Muscle of back (tissue), 11 donors: ENCODE measurements around the gene BGN. TPM values are rescaled to one million over a fixed set of nuclear protein-coding genes. Genes with fewer than 3 reads are reported as not detected.

Experiments
- DNase-seq, 3 donors: peaks; one replicate each; pipeline versions ENCODE4 v3.0.0 to v3.0.0-alpha.2; 2013
- polyA plus RNA-seq, 10 donors: library from polyadenylated mRNA; unstranded; fragments of 120-200 nt; gene quantifications; one replicate each; pipeline ENCODE4 v1.2.1, GENCODE V29; 2013; ENCODE audit not compliant: insufficient read length in 10 of 10

The BGN gene
- polyA plus RNA-seq, 10 donors: 87.6 to 224 (median 136) TPM

DNA sequence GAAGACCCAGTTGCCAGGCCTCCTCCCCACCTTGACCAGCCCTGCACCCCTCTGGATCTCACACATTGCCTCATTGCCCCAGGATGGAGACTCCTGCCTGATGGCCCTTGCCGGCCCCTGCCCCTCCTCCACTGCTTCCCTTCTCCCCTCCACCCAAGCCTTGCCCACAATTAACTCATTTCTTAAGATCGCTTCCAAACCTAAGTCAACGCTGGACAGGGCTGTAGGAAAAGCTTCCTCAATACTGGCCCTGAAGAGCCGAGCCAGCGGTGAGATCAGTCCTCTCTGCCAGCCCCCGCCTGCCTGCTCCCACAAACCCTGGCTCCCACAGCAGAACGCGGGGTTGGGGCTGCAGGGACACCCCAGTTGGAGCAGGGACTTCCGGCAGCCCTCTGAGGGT is 16.9 kb upstream of the BGN start:
- peak in 1 of 3 donors; percentile 67 for DNase-seq

DNA sequence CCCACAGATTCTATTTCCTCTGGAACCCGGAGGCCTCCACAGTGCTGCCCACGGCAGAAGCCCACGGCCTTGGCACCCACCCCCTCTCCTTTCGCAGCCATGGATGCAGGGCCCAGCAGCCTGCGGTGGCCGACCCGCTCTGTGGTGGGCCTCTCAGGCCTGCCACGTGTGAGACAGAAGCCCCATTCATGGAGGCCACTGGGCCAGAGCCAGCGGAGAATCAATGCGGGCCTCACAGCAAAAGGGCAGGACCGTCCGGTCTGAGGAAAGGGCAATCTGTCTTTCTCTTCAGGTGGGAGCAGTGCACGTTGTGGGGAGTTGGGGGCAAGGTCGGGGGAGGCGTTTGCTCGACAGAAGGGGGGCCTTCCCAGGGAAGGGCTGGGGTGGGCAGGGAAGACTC is 16.0 kb upstream of the BGN start:
- no peak for DNase-seq

DNA sequence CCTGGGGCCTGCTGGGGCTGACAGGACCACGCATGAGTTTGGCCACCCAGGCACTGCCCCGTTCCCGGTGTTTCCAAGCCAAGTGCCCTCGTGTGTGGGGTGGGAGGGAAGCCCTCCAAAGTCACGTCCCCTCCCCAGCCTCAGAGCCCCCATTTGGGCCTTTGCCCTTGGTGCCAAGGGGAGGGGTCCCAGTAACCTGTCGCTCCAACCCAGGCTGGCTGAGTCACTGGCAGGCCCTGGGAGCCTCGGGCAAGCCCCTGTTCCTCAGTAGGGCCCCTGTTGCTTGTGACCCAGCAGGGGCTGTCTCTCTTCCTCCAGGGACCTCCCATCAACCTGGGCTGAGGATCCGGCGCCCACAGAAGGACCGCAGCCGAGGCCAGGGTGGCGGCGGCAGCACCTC is 13.7 kb upstream of the BGN start:
- no peak for DNase-seq

DNA sequence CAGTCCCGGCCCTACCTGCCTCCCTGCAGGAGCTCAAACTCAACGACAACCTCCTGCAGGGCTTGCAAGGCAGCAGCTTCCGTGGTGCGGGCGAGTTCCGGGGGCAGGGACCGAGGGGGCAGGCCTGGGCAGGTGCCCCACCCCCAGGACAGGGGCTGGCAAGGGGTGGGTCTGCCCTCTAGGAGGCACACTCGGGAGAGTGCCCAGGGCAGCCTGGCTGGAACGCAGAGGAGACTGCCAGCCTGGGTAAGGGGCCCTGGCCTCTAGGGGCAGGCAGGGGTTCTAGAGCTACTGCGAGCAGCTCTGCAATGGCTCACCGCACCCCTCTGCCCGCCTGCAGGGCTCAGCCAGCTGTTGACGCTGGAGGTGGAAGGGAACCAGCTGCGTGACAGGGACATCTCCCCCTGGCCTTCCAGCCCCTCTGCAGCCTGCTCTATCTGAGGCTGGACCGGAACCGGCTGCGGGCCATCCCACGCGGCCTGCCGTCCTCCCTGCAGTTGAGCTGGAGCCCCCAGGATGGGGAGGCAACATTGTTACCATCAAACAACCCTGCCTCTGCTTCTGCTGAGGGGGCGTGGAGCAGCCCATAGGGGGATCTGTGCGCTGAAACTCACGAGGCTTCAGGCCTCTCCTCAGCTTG is 12.3 kb upstream of the BGN start:
- DNase-seq: no peak

DNA sequence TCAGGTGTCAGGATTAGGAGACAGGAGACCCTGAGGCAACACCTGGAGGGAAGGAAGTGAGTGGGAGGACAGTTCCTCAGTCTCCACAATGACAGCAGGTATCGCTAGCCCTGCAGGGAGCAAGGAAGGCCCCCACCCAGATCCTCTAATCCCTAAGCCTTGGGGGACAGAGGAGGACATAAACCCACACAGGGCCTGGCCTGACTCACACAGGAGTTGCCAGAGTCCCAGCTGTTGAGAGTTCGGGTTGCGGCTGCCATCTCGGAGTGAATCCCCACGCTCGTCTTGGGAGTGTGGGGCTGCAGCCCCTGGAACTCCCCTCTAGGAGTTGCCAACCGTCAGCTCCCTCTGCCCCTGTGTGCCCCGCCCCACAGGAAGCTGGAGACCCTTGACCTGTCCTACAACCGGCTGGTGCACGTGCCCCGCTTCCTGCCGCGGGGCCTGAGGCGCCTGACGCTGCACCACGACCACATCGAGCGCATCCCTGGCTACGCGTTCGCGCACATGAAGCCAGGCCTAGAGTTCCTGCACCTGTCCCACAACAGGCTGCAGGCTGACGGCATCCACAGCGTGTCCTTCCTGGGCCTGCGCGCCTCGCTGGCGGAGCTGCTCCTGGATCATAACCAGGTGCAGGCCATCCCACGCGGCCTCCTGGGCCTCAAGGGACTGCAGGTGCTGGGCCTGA is 9.2 kb upstream of the BGN start:
- DNase-seq: no peak

DNA sequence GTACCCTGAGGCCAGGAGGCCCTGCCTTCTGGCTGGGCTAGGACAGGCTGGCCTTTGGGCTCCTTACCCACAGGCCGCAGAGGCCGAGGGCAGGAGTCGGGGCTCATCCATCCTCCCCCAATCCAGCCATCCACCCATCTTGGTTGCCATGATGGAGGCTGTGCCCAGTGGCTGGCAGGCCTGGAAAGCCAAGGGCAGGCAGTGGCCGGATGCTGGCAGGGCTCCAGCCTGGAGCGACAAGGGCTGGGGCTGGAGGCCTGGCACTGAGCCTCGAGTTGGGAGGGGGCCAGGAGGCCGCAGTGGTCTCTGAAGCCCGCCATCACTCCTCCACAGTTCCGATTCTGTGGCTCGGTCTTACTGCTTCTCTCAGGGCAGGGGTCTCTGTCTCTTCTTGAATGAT is 8.6 kb upstream of the BGN start:
- DNase-seq: no peak

DNA sequence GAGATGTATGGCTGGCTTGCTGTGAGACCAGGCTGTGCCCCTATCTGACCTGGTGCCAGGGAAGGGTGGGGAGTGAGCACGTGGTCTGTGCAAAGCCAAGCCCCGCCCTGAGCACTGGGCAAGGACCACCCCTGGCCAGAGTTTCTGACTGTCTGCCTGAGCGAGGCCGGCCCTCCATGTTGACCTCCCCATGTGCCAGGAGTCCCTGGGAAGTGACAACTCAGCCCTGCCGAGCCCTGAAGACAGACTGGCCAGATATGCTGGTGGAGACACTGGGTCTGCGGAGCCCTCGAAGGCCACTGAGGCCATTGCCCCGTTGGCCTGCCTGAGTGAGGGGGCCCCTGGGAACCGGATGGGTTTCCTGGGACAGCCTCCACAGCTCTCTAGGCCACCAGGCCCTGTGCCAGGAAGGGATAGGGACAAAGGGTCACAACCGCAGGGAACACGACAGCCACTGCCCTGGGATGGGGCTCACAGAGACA is 7.1 kb upstream of the BGN start:
- DNase-seq: no peak

DNA sequence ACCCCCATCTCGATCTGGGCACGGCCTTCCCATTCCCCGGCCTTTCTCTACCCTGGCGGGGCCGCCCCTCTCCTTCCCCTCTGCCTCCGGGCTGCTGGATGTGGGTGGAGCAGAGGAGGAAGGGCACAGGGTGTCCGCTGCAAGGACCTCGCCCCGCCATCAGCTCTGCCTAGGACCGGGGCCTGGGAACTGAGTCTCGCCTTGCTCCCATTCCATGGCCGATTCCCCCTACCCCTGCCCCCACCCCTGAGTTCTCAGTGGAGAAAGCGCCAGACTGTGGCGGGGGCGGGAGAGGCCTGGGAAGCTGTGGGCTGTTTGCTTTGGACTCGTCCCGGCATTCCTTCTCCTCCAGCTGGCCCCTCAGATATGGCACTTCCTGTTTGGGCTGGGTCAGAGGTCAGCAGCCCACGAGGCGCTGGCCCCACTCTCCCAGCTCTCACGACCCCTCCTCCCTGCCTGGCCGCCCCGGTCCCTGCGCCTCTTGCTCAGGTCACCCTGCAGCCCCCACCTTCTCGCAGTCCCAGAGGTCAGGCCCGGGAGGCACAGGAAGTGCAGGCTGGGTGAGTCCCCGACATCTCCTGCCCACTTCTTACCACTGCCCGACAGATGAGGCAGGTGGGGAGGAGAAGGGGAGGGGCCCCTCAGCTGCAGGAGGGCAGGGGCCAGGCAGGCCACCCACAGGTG is 6.4 kb upstream of the BGN start:
- DNase-seq: peak in 1 of 3 donors; percentile 45

DNA sequence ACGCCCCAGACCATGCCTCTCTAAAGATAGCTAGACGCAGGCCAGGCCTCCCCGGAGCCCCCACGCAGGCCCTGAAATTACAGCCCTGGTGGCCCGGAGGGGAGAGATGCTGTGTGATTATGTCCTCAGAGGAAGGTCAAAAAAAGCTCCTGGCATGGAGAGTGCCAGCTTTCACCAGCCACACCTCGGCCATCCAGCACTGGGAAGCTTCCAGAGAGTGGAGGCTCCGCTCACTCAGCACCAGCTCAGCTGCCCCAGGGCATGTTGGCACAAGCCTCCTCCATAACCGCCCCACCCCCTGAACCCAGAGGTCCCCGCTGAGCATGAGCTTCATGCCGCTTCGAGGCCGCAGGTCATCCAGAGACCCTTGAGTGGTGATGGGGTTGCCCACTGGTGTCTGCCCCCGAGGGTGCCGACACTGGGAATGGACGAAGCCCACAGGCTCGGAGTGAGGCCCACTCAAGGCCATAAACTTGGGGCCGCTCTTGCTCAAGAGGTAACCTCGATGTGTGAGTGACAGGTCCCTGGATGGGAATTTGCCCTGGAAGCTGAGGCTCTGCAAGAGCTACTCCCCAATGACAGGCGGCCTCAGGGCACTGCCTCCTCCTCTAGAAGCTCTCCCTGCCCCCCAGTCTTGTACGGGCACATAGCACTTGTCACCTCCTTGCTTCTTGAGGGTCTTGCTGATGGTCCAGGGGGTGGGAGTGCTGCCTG is 4.4 kb upstream of the BGN start:
- DNase-seq: no peak

DNA sequence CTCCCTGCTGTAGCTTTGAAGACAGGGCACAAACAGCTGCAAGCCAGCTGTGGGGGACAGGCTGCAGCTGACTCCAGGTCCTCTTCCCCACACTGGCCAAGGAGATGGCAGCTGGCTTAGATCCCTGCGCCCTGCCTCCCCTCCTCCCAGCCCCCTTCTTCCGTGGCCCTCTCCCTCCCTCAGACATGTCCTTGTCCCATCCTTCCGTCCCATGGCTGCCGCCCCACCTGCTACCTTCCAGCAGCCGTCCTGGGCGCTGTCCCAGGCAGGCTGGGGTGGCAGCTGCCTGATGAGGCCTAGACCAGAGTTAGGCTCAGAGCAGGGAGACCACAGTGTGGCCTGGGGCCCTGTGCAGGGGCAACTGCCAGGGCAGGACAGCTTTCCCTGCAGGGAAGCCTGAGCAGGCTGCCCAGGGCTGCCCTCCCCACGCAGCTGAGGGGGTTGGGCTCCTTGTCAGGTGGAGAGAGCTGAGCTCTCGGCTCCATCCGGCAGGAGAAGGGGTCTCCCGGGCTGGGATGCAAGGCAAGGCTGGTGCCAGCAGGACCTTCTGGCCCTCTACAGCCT is 3.3 kb upstream of the BGN start:
- peak in 1 of 3 donors; percentile 51 for DNase-seq

DNA sequence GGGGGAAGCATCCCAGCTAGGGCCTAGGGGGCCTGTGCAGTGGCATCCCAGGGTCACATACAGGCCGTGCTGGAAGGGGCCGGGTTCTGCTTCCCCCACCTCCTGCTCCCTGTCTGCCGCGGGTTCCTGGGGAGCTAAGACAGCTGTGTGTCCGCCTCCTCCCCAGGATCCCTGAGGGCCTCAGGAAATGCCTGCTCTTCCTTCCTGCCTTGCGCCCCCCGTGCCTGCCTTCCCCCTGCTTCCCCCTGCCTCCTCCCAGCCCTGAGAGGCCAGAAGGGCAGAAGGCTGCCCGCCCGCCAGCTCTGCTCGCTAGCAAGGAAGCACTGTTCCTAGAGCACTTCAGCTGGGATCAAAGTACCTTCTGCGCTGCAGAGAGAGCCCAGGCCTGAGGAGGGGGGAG is 2.9 kb upstream of the BGN start:
- DNase-seq: peak in 1 of 3 donors; percentile 39

DNA sequence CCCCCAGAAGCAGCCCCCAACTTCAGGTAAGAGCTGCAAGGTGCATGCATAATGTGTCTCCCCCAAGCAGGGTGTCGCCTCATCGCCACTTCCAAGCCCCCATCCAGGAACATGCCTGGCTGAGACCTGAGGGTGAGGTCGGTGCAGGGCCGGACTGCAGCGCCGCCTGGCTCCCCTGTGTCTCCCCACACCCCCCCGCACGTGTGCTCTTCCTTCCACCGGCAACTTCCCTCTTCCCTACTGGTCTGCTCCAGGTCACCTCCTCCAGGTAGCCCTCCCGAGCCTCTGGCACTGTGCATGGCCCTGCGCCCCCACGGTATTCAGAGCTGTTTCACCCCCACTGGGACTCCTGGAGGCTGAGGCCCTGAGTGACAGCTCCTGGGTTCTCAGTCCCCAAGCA is 2.2 kb upstream of the BGN start:
- DNase-seq: no peak

DNA sequence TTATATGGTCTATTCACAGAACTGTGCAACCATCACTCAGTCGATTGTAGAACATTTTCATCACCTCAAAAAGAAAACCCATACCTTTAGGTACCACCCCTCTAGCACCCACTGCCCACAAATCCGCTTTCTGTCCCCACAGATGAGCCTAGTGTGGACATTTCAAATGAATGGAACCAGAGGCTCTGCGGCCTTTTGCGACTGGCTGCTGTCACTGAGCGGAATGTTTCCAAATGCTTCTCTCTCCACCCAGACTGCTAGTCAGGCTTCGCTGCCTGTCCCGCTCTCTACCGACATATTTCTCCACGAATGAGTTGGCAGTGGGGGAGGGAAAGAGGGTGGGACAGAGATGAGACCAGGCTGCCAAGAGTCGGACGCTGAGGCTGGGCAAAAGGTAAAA is 1.7 kb upstream of the BGN start:
- no peak for DNase-seq

DNA sequence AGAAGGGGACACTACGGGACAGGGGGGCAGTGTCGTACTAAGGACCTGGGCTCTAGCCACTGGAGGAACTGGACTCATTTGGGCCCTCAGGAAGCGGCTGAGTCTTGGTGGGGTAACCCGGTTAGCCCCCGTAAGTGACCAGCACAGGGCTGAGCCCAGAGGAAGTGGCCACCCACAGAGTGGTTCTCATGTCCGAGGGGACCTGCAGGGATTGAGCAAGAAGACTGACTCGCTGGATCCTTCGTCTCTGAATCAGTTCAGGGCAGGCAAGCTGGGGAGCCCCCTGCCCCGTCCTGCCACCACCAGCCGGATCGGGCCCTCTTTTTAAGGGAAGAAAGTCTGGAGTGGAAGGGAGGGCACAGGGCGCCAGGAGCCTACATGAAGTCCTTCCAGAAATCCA is 719 bp upstream of the BGN start:
- no peak for DNase-seq

DNA sequence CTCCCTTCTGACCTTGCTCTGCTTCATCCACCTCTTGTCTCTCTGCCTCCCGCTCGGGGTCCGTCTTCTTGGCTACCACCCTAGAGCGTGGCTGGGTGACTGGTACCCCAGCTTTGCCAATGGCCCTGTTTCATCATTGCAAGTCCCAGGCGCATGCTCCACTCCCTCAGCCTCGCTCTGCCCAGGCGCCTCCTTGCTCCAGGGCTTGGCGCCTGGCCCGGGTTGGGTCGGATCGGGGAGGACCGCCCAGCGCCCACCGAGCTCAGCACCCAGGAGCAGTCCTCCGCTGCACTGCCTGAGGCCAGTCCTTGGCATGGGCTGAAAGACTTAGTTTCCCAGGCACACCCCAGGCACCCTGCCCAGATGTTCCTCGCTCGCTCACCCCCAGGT is 577 bp downstream of the BGN start:
- peak in 1 of 3 donors; percentile 69 for DNase-seq

DNA sequence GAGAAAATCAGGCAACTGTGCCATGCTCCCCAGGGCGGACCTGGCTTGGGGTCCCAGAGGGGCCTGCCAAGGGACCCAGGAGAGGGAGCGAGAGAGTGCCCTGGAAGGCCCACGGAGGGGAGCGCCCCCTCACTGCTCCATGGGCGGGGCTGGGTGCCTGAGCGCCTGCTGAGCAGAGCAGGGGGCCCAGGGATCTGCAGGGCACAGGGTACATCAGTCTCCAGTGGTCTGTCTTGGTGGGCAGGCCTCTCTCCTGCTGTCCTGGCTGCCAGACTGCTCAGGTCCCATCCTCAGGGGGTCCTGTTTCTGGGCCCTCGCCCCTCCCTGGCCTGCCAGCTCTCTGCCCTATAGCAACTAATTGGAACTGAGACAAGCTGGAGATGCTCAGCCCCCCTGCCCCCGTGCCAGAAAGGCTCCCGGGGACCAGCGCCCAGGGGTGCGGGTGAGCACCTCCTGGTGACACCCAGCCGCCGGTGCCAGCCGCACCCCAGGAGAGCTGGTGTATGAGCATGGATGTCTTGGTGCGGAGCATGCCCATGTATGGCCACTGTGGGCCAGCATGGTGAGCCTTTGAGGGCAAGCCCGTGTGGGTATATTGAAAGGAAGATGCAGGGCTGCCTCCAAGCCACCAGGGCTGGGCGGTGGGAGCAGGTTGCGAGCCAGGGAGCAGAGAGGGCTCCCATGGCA is 1.3 kb downstream of the BGN start:
- no peak for DNase-seq

DNA sequence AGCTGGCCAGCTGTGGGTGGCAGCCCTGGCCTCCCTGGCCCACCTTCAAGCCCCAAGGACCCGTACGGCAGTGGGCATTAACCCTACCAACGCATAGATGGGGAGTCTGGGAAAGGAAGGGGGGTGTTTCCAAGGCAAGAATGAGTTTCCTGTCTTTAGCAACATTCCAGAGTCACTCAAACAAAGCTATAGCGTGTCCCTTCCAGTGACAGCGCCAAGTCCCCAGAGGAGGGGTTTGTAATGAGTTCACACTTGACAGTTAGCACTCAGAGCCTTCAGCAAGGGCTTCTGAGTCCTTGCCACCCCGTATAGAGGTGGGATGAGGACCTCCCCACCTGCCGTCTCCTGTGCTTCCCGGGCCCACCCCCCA is 1.8 kb downstream of the BGN start:
- no peak for DNase-seq

DNA sequence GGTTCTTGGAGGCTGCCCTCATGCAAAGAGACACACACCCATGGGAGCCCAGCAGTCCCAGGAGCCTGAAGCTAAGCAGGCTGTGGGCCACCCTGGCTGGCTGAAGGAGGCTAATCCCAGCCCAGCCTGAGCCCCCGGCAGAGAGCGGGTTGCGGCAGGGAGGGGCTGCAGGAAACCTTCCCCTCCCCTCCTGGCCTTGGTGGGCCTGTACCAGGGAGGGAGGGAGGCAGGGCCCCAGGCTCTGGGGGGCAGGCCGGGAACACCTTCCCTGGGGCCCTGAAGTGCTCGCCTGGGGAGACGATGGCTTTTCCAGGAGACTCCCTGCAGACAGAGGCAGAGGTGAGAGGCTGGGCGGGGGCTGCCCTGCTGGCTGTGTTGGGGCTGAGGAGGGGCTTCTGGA is 3.7 kb downstream of the BGN start:
- DNase-seq: no peak

DNA sequence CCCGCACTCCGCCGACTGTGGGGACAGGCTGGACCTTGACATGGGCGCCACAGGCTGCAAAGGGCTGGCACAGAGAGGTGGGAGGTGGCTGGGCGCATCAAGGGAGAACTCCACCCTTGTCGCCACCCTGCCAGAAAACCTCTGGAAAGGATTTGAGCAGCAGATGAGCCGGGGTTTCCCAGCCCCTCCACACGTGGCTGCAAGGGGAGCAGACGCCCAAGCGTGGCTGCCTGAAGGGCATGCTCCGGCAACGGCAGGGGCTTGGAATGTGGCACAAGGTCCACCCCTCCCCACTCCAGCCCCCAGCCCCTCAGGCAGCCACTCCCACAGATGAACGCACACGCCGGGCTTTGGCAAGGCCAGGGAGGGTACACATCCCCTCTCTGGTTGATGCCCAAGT is 4.6 kb downstream of the BGN start:
- DNase-seq: no peak

DNA sequence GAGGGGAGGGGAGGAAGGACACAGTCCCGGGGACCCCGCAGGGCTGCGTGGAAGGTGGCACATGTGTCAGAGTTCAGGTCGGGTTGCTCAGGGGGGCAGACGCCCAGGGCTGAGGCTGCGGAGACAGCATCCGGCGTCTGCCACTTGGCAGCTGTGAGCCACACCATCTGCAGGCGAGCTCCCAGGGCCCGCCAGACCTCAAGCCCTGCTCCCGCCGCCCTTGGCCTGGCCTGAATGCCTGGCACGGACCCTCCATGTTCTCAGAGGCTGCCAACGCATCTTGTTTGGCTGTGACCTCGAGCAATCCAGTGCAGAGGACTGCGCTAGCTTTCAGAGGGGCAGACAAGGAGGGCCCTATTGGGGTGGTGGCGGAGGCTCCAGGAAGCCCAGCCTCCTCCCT is 5.1 kb downstream of the BGN start:
- DNase-seq: peak in 1 of 3 donors; percentile 52

DNA sequence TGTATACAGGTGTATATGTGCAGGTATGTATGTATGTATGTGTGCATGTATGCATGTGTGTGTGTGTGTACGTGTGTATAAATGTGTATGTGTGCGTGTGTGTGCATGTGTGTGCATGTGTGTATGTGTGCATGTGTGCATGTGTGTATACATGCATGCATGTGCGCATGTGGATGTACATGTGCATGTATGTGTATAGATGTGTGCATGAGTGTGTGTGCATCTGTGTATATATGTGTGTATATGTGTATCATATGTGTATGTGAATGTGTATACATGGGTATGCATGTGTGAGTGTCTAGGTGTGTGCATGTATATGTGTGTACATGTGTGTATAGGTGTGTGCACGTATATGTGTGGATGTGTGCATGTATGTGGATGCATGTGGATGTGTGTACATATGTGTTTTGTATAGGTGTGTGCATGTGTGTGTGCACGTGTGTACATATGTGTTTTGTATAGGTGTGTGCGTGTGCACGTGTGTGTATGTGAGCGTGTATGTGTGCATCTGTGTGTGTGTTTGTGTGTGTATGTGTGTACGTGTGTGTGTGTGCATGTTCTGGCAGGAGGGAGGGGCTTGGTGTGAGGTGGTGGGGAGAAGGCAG is 6.0 kb downstream of the BGN start:
- DNase-seq: no peak
